ENCODE measurements around the gene IFT52. TPM values are rescaled to one million over a fixed set of nuclear protein-coding genes. Genes with fewer than 3 reads are reported as not detected.

The IFT52 gene
- total and polyA plus RNA-seq, 2 of the 8 experiments (the other 6 are each of a cell fraction or from before 2014, with no cell fraction given) = 35.6 to 40.4 TPM

GRCh38 chr20:43590392-43591303, at the start of gene IFT52 (continued):
- TF ChIP-seq TAF1 (IDR thresholded peaks at IDR 0.05; ENCODE audit: low read depth, low read length) (peak; percentile 75), NRF1 (IDR thresholded peaks at IDR 0.05; ENCODE audit: low read depth, low read length) (no peak), BRCA1 (IDR thresholded peaks at IDR 0.05; ENCODE audit: low read depth, low read length) (no peak), RXRA (IDR thresholded peaks at IDR 0.05; ENCODE audit: insufficient read depth, low read depth, low read length) (no peak), SRF (IDR thresholded peaks at IDR 0.05; ENCODE audit: low read depth, low read length) (no peak), SIN3A (conservative IDR thresholded peaks at IDR 0.05 in 1 of 2, IDR thresholded peaks at IDR 0.05 in 1 of 2; ENCODE audit: low read depth in 1 of 2, low read length in 2 of 2) (peak; percentile 54 to 77; a peak in 2 of 4 replicates), EGR1 (IDR thresholded peaks at IDR 0.05; ENCODE audit: borderline replicate concordance, low read depth, low read length) (0 out of 2 replicates have a peak, but pooled peaks have one; percentile 8), GABPA (IDR thresholded peaks at IDR 0.05; ENCODE audit: borderline replicate concordance, insufficient read depth, low read length) (no peak), CBX5 (IDR thresholded peaks at IDR 0.05; ENCODE audit: low read depth, low read length) (no peak), KDM5A (IDR thresholded peaks at IDR 0.05; ENCODE audit: low read length) (no peak)

Data from H1 (cell line).